Testis (tissue), 2 donors: Measurements from ENCODE around the gene MDM1.

Experiments
- POLR2A ChIP-seq: fragments of 450-650 bp; IDR thresholded peaks from one replicate; pipeline ENCODE4 v1.6.1; 2017; ENCODE audit warnings: antibody characterized with exemption, mild to moderate bottlenecking, moderate library complexity
- TF ChIP-seq, protein P1 (sequence below), 3 experiments: fragments of 450-650 bp in 2 of 3; fragments of 200-600 bp in 1 of 3; sonication (generic) in 1 of 3; IDR thresholded peaks; one replicate each; pipeline ENCODE4 v1.5.1; 2016 to 2019; ENCODE audit warnings: antibody characterized with exemption in 3 of 3, mild to moderate bottlenecking in 2 of 3, moderate library complexity in 1 of 3

GRCh38 chr12:68246350-68246749 is 85.8 kb downstream of the MDM1 start:
- TF ChIP-seq, protein P1, sequence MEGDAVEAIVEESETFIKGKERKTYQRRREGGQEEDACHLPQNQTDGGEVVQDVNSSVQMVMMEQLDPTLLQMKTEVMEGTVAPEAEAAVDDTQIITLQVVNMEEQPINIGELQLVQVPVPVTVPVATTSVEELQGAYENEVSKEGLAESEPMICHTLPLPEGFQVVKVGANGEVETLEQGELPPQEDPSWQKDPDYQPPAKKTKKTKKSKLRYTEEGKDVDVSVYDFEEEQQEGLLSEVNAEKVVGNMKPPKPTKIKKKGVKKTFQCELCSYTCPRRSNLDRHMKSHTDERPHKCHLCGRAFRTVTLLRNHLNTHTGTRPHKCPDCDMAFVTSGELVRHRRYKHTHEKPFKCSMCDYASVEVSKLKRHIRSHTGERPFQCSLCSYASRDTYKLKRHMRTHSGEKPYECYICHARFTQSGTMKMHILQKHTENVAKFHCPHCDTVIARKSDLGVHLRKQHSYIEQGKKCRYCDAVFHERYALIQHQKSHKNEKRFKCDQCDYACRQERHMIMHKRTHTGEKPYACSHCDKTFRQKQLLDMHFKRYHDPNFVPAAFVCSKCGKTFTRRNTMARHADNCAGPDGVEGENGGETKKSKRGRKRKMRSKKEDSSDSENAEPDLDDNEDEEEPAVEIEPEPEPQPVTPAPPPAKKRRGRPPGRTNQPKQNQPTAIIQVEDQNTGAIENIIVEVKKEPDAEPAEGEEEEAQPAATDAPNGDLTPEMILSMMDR (IDR thresholded peaks at IDR 0.05) = no peak
- no peak for TF ChIP-seq POLR2A
